Stimulated activated CD8-positive, alpha-beta memory T cell treated with anti-CD3 and anti-CD28 coated beads, Interleukin-4, amount 100 ng/mL, for 48 hours (primary cell): ENCODE data around the gene RBM42.
"Not testable (repeated sequence)": the region's sequence is repeated elsewhere in the genome, so short reads cannot be mapped to it uniquely, and the experiment has no call there.

ENCODE experiments used
- DNase-seq: peaks from one replicate; pipeline ENCODE4 v3.0.0-alpha.2; 2020

RBM42 gene

GRCh38 chr19:35628565-35629331 lies at the start of gene RBM42:
Gene RBM42 (plus strand): TSS chr19:35629036. CDS start chr19:35629154, 118 bp downstream.
- peak; percentile 99 for DNase-seq

- DNase-seq: no peak
Observed at GRCh38 chr19:35582760-35583159, 46.1 kb upstream of the RBM42 start.

- DNase-seq: peak; percentile 50
Observed at GRCh38 chr19:35585848-35586247, 43.0 kb upstream of the RBM42 start, which contains the start of gene PMIS2. Gene PMIS2 (plus strand): TSS chr19:35586173. CDS start chr19:35586260, 87 bp downstream.

GRCh38 chr19:35587321-35587720 lies 41.5 kb upstream of the RBM42 start:
- no peak for DNase-seq

GRCh38 chr19:35590875-35591274 lies 38.0 kb upstream of the RBM42 start:
- DNase-seq: no peak

- DNase-seq: no peak
Observed at GRCh38 chr19:35592226-35592625, 36.6 kb upstream of the RBM42 start.

GRCh38 chr19:35595026-35595425 lies 33.8 kb upstream of the RBM42 start:
- not testable (repeated sequence) for DNase-seq

- DNase-seq: no peak
Observed at GRCh38 chr19:35595928-35596327, 32.9 kb upstream of the RBM42 start.

- DNase-seq: peak; percentile 47
Observed at GRCh38 chr19:35596366-35596999, 32.4 kb upstream of the RBM42 start.

- DNase-seq: no peak
Observed at GRCh38 chr19:35601971-35602370, 26.9 kb upstream of the RBM42 start.

- not testable (repeated sequence) for DNase-seq
Observed at GRCh38 chr19:35604436-35604835, 24.4 kb upstream of the RBM42 start.

GRCh38 chr19:35607170-35607569 lies 21.7 kb upstream of the RBM42 start:
- DNase-seq: not testable (repeated sequence)

GRCh38 chr19:35607661-35608060 lies 21.2 kb upstream of the RBM42 start:
- DNase-seq: no peak

- no peak for DNase-seq
Observed at GRCh38 chr19:35608251-35608650, 20.6 kb upstream of the RBM42 start.

- DNase-seq: no peak
Observed at GRCh38 chr19:35609851-35610353, 18.9 kb upstream of the RBM42 start.

GRCh38 chr19:35612224-35612558 lies 16.6 kb upstream of the RBM42 start:
- no peak for DNase-seq

- DNase-seq: peak; percentile 98
Observed at GRCh38 chr19:35612559-35613321, 16.1 kb upstream of the RBM42 start, which contains the start of gene HAUS5. Gene HAUS5 (plus strand): TSS chr19:35612735. CDS start chr19:35612795, 60 bp downstream.

- DNase-seq: no peak
Observed at GRCh38 chr19:35613574-35613973, 15.3 kb upstream of the RBM42 start.

GRCh38 chr19:35615036-35615435 lies 13.8 kb upstream of the RBM42 start:
- no peak for DNase-seq

- no peak for DNase-seq
Observed at GRCh38 chr19:35618857-35619256, 10.0 kb upstream of the RBM42 start.

GRCh38 chr19:35619290-35619923 lies 9.4 kb upstream of the RBM42 start:
- no peak for DNase-seq

GRCh38 chr19:35620001-35620400 lies 8.8 kb upstream of the RBM42 start:
- DNase-seq: no peak

GRCh38 chr19:35621708-35622107 lies 7.1 kb upstream of the RBM42 start:
- DNase-seq: no peak
